ENCODE data around the gene ART5.
"Not testable (repeated sequence)": the region's sequence is repeated elsewhere in the genome, so short reads cannot be mapped to it uniquely, and the experiment has no call there.

The ART5 gene

DNA sequence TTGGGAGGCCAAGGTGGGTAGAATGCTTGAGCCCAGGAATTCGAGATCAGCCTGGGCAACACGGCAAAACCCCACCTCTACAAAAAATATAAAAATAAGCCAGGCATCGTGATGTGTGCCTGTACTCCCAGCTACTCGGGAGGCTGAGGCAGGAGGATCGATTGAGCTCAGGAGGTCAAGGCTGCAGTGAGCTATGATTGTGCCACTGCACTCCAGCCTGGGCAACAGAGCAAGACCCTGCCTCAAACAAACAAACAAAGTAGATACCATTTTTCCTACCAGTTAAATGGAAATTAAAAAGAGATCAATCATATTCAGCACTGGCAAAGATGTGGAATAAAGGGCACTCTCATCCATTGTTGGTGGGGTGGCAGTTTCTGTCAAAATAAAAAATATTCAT is 15.5 kb upstream of the ART5 start:
- not testable (repeated sequence) for DNase-seq

DNA sequence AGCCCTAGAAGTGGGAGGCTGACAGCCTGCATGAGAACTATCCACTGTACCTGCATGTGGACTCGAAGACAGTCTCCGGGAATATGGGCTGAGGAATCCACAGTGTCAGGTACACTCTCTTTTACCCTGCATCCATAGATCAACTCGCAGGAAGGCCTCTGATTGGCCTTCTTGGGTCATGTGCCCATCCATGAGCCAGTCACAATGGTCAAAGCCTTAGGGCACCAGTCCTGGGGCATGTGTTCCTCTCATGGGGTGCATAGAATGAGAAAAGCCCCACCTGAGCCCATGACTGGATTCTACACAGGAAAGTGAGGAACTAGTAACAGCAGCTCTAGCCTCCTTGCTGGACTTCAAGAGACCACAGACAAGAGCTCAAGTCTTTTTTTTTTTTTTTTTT is 13.8 kb upstream of the ART5 start:
- no peak for DNase-seq

DNA sequence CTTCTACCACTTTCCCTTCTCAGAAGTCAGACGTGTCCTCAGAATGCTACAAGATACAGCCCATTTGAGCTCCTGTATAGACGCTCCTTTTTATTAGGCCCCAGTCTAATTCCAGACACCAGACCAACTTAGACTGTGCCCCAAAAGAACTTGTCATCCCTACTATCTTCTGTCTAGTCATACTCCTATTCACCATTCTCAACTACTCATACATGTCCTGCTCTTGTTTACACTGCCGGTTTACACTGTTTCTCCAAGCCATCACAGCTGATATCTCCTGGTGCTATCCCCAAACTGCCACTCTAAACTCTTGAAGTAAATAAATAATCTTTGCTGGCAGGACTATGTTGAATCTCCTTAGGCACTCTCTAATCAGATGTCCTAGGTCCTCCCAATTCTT is 10.7 kb upstream of the ART5 start:
- not testable (repeated sequence) for DNase-seq

DNA sequence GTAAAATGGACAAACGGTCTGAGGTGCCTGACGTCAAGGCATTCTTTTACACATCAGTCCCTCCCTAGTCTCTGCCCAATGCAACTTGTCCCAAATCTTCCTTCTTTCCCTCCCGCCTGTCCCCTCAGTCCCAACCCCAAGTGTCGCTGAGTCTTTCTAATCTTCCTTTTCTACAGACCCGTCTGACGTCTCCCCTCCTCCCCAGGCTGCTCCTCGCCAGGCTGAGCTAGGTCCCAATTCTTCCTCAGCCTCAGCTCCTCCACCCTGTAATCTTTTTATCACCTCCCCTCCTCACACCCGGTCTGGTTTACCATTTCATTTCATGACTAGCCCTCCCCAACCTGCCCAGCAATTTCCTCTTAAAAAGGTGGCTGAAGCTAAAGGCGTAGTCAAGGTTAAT is 7.6 kb upstream of the ART5 start:
- not testable (repeated sequence) for DNase-seq

DNA sequence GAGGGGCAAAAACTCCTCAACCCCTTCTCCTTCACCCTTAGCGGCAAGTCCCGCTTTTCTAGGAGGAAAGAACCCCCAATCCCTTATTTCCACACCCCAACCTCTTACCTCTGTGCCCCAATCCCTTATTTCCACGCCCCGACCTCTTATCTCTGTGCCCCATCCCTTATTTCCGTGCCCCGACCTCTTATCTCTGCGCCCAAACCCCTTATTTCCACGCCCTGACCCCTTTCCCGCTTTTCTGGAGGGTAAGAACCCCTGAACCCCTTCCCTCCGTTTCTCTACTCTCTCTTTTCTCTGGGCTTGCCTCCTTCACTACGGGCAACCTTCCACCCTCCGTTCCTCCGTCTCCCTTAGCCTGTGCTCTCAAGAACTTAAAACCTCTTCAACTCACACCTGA is 7.1 kb upstream of the ART5 start:
- DNase-seq: not testable (repeated sequence)

DNA sequence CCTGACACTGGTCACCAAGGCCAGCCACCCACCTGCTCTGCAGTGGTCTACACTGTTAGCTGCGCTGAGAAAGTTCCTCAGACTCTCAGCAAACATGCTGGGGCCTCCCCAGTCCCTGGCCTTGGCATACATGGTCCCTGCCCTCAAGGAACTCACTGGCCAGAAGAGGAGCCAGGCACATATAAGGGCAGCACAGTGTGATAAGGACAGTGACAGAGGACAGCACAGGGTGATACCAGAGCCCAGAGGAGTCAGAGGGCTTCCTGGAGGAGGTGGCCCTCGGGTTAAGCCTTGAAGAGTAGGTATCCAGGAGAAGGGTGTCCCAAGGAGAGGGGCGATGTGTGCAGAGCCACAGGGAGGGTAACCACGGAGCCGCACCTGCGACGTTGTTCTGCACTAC is 3.8 kb upstream of the ART5 start:
- no peak for DNase-seq

DNA sequence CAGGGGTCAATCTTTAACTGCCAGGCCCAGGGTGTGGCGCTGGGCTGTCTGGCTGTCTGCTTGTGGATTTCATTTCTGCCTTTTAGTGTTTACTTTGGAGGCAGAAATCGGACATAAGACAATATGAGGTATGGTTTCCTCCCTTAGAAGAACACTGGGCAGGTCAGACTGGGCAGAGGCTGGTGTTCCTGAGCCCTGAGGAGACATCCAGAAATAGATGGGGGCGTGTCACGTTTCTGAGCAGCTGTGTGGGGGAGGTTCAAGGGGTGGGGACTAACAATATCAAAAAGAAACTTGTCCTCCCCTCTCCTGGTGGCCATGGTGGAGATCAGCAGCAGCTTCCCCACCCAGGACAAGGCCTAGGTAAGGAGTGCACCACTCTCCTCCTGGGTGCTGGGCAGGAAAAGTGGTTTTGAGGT is 3.0 kb upstream of the ART5 start, which contains the start of gene ART1:
Gene ART1, plus strand, starts transcription at position 312 of the 419 bp plus-strand sequence. CDS start 14,086 bp downstream, outside the sequence.
- no peak for DNase-seq

DNA sequence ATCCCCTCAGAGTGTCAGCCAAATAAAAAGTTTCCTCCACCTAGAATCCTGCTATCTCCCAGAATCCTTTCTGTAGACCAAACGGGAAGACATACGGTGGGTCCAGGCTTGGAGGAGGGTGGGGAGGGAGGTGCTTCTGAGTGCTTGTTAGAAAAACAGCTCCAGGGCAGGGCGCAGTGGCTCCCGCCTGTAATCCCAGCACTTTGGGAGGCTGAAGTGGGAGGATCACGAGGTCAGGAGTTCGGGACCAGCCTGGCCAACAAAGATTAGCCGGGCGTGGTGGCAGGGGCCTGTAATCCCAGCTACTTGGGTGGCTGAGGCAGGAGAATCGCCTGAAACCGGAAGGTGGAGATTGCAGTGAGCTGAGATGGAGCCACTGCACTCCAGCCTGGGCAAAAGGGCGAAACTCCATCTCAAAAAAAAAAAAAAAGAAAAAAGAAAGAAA is 1.3 kb upstream of the ART5 start:
- not testable (repeated sequence) for DNase-seq

DNA sequence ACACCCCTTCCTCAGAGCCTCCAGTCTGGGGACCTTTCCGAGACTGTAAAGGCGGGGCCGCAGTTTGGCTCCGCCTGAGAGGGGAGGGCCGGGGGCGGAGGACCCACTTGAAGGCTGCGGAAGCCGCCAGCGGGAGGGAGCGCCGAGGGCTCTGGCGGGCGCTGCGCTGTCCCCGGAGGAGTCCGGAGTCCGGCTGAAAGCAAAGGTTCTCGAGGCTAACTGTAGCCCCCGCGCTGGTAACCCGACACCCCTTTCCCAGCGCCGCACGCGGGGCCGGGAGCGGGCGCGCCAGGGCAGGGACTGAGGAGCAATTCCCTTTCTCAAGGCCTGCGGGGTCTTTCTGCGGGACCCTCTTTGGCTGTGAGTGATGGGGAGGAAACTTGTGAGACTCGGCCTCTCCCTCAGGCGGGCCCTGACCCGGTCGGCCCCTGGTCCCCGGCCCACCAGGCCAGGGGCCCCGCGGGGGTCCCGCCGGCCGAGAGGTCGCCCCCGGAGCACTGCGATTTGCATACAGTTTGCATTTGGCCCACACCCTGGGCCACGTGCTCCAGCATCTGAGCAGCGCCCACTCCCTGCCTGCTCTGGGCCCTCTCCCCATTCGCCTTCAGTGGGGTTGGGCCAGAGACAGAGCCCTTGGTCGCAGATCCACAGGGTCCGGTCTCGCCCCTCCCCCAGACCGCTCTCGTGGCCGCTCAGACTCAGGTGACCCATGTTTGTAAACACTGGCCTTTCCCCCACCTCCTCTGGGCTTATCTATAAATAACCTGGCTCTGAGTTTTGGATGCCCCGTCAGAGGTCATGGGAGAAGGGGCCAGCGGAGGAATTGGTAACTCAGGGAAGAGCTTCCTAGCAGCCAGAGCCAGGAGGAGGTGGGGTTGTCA is 519 bp upstream of the ART5 start:
- peak; percentile 84 for DNase-seq

DNA sequence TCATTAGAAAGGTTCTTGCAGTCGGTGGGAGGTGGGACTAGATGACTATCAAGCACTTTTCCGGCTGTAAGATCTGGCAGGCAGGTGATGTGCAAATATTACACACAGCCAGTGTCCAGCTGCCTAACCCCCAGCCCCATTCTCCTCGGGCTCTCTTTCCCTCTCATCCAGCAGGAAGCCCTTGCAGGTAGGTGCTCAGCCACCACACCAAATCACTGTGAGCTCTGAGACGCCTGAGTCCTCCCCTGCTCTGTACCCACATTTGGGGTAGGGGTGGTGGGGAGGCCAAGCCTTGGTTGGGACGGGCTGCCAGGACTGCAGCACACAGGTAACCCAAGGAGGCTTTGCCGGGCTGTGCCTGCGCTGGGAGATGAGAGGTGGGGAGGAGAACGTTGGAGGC is 601 bp downstream of the ART5 start:
- DNase-seq: no peak

DNA sequence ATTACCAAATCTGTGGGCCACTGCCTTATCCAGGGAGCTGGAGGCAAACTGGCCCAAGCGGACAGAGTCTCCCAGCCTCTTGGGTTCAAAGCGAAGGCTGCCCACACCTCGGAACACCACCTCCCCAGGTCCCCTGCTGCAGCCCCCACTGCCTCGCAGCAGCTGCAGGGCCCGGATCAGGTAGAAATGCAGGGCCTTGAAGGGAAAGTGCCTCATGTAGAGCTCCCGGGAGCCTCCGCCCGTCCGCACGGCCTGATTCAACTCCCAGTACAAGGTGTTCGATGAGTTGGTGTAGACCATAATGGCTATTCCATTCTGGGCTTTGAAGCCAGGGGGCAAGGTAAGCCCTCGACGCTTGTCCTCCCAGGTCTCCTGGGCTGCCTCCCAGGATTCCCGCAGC is 2.0 kb downstream of the ART5 start:
- DNase-seq: no peak

DNA sequence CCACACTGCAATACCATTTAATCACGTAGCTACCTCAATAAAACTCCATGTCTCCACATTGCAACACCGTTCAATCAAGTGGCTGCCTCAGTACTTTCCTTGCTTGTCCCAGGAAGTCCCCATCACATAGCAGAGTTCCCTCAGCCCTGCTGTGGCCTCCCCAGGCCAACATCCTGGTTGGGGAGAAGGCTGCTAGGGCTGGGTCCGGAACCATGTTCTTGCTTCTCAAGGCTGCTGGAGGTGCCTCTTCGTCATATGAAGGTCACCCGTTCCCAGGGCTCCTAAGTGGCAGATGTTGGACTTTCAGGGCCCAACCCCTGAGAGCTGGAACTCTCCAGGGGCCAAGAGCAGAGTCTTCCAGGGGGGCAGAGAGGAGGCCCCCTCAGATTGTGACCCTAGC is 3.3 kb downstream of the ART5 start:
- no peak for DNase-seq

DNA sequence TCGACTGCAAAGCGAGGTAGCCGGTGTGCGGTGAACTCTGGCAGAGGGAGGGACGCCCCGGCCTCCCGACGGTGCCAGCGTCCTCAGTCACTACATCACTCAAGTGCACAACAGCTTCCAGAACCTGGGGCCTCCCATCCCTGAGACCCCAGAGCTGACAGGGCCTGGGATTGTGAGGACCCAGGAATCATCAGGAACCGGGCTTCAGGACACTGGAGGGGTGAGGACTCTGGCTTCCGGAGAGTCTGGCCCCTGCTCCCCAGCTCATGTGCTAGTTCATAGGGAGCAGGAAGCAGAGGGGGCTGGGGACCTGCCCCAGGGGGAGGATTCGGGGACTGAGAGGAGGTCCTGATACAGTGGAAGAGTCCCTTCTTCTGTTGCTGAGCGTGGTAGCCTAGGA is 4.6 kb downstream of the ART5 start:
- DNase-seq: no peak

DNA sequence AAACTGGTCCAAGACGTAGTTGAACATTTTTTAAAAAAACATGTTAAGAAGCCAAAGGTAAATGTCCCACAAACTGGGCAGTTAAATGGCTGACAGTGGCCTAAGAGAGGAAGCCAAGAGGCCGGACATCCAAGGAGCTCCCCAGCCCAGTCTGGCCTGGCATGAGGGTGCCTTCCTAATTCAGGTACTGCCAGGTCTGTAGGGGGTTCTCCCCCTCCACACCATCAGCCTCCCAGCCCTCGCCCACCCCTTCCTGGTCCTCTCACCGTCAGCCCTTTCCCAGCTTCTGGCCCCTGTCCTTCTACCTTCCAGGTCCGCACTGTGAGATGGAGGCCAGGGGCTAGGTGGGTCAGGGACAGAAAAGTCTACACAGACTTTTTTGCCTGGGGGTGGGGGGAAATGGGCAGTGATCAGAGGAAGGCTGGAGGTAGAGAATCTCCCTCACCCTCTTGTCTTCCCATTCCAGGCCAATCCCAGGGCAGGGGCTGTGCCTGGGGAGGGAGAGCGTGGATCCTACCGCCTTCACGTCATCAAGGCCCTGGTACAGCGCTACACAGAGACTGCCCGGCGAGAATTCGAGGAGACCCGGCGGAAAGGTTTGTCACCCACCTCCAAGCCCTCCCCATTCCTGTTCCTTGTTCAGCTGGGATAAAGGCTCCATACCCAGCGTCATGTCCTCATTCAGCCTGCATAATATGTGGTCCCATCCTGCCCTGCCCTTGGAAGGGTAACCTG is 6.0 kb downstream of the ART5 start:
- no peak for DNase-seq

DNA sequence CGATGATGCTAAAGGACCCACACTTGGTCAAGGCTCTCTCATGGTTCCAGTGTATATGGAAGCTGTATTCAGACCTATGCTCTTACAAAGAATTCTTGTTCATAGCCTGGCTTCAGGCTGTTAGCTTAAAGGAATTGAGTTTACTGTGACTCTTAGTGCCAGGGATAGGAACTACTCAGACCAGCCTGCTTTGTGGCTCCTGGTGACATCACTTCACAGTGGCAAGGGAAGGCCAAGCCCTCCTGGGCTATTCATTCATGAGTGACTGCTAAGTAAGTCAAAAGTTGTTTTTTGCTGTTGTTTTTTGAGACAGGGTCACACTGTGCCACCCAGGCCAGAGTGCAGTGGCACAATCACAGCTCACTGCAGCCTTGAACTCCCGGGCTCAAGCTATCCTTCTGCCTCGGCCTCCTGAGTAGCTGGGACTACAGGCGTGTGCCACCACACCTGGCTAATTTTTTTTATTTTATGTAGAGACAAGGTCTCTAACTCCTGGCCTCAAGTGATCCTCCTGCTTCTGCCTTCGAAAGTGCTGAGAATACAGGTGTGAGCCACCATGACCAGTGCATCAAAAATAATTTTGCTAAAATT is 9.6 kb downstream of the ART5 start:
- no peak for DNase-seq

DNA sequence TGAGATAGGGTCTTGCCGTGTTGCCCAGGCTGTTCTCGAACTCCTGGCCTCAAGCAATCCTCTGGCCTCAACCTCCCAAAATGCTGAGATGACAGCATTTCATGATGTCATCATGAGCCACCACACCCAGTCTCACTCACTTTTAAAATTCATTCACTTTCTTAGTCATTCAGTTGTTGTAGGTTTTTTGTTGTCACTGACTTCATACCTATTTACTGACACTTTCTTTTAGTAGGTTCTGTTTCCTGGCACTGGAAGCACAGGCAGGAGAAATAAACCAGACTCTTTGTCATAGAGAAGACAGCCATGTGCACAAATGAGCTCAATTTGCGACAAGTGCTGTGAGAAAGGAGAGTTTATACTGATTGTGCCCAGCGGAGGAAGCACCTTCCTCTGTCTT is 10.5 kb downstream of the ART5 start:
- DNase-seq: no peak

DNA sequence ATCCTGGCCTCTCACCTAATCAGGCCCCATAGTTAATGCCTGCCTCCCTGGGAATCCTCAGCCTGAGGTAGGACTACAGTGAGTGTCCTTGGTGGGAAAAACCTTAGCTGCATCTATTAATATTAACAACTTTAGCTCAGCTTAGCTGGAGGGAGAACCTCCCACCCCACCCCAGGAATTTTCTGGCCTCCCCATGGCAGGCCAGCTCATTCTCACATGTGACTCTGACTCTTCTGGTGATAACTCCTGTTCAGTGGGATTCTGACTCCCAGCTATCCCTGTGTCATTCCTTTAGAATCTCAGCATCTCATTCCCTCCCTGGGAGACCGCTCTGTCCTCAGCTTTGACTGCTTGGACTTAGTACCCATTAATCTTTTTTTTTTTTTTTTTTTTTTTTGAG is 14.5 kb downstream of the ART5 start:
- DNase-seq: no peak

DNA sequence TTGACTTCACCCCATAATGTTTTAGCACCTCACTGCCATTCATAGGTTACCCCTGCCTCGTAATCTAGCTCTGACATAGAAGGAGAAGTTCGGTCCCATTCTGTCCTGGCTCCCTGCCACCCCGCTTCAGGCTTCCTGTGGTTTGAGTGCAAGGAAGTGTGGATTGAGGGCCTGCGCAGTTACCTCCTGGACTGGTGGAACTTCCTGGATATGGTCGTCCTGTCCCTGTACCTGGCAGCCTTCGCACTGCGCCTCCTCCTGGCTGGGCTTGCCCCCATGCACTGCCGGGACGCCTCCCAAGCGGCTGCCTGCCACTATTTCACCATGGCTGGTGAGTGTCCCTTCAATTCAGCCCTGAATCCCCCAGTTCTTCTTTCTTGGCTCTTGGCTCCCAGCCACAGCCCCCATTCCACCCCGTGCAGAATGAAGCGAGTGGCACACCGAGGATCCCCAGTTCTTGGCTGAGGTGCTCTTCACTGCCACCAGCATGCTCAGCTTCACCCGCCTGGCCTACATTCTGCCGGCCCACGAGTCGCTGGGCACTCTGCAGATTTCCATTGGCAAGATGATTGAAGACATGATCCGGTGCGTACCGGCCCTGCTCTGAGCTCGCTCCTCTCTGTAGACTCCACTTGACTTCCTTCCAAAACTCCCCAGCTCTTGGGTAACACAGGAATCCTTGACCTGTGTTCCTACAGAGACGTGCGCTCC is 15.4 kb downstream of the ART5 start:
- DNase-seq: no peak

DNA sequence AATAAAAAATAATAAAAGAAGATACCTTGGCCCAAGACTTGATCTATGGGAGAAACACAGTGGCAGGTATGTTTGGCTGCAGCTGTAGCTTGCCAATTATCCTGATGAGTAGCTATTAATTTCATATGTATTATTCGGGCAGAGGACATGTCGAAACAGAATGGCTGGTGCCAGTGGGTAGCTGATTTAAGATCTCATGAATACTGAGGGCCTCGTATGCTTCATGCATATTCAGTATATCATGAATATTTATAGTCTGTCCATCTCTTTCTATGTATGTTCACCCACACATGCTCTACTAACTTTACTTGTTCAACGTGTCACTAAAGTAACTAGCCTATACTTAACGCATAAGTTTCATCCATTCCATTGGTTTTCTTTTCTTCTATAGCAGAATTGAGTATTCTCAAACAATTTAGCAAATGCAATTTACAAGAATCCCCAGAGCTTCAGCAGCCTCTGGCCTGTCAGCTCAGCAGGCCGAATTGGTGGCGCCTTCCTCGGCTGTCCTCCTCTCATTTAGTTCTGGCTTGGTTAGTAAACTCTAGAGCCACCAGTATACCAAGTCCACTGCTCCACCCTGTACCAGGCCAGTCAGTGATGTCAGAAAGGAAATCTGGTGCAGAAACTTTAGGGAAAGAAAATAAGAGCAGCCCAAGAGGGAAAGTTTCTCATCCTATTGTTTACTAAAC is 17.9 kb downstream of the ART5 start:
- DNase-seq: no peak

DNA sequence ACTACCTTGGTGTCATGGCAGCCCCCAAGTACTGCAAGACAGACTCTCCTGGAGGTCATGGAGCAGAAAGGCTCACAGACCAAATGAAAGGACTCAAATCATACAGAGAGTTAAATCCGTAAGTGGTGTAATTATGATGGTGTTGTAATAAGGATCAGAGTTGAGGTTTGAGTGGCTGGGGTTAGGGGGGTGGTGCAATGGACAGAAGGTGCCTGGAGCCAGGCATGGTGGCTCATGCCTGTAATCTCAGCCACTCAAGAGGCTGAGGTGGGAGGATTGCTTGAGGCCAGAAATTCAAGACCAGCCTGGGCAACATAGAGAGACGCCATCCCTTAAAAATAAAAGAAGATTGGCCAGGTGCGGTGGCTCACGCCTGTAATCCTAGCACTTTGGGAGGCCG is 18.7 kb downstream of the ART5 start:
- DNase-seq: no peak

DNA sequence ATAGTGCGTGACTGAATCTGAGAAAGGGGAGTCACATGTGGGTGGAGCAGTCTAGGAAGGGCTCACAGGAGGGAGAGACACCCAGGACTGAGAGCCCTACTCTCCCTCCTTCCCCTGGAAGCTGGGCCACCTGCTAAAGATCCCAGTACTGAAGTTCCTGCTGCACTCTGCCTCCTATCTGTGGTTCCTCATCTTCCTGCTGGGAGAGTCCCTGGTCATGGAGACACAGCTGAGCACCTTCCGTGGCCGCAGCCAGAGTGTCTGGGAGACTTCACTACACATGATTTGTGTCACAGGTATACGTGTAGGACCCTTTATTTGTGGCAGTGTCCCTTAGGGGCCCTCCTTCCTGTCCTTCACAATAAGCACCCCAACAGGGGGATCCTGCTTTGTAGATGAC is 19.3 kb downstream of the ART5 start:
- DNase-seq: no peak

DNA sequence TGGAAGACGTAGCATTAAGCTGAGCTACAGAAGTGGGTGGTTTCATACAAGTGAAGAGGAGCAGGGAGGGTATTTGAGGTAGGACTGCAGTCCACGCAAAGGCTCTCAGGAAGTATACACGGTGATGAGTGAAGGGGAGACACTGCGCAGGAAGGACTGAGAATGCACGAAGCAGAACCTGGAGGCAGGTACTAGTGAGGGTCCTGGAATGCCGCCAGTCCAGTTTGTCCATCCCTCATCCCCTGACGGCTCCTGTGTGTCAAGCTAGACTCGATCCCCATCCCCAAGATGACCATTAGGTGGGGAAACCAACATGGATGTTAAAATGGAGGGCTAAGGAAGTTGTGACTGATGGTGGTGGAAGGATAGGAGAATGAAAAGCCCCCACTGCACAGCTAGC is 23.8 kb downstream of the ART5 start:
- DNase-seq: no peak

All from NCI-H69 (cell line).